HCT116 (cell line): ENCODE data around the gene APOL6.

Experiments used
- JUND ChIP-seq: IDR thresholded peaks from 2 replicates; pipeline ENCODE4 v1.6.1; 2012
- SIN3A ChIP-seq: IDR thresholded peaks from 2 replicates; pipeline ENCODE4 v1.6.1; 2012; ENCODE audit warnings: low read depth

DNA sequence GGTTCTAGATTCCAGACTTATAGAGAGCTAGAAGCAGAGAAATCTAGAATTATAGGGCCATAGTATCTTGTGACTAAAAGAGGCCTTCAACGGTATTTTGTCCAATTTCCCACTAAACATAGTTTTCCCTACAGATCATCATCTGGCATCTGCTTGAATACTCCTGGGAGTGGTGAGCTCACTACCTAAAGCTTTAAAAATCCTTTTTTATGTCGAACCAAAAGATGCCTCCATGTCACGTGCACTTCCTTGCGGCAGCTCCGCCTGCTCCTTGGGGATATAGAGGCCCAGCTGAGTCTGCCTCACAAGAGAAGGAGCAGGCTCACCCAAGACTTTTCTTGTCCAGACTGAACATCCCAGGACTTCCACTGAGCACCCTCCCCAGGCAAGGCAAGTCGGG is 26.8 kb upstream of the APOL6 start:
- TF ChIP-seq JUND = no peak
- no peak for TF ChIP-seq SIN3A
